IPS-18a (cell line): Measurements from ENCODE around the gene PCBP3.
"Not testable (repeated sequence)": the region's sequence is repeated elsewhere in the genome, so short reads cannot be mapped to it uniquely, and the experiment has no call there.

ENCODE experiments used
- H3K27ac ChIP-seq: one replicate; pipeline ENCODE4 v1.5.1; 2013; ENCODE audit warnings: low read length
- H3K27me3 ChIP-seq: one replicate; pipeline ENCODE4 v1.6.1; 2013; ENCODE audit warnings: mild to moderate bottlenecking, low read length; ENCODE audit not compliant: control insufficient read depth, insufficient read depth
- H3K36me3 ChIP-seq: one replicate; pipeline ENCODE4 v1.6.1; 2013; ENCODE audit warnings: low read depth, low read length; ENCODE audit not compliant: control insufficient read depth
- H3K4me1 ChIP-seq: one replicate; pipeline ENCODE4 v1.6.1; 2013; ENCODE audit warnings: low read depth, low read length; ENCODE audit not compliant: control insufficient read depth
- H3K4me3 ChIP-seq: one replicate; pipeline ENCODE4 v1.5.1; 2013; ENCODE audit warnings: low read length
- H3K9ac ChIP-seq: one replicate; pipeline ENCODE4 v1.6.1; 2013; ENCODE audit warnings: mild to moderate bottlenecking, low read length, moderate library complexity
- H3K9me3 ChIP-seq: one replicate; pipeline ENCODE4 v1.6.1; 2013; ENCODE audit warnings: low read depth, low read length; ENCODE audit not compliant: control insufficient read depth

PCBP3 gene

DNA sequence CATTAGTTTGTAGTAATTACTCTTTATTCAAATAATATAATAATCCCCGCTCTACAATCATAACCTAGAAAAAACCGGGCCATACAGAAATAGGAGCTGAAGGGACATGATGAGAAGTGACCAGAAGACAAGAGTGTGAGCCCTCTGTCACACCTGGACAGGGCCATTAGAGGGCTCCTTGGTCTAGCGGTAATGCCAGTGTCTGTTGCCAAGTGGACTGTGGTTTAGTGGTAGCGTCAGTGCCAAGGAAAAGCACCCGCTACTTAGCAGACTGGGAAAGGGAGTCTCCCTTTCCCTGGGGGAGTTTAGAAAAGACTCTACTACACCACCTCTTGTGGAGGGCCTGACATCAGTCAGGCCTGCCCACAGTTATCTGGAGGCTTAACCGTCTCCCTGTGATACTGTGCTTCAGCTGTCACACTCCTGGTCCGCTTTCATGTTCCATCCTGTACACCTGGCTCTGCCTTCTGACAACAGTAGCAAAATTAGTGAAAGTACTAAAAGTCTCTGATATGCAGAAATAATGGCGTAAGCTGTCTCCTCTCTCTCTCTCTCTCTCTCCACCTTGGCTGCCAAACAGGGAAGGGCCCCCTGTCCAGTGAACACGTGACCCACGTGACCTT is 19.2 kb downstream of the PCBP3 start:
- not testable (repeated sequence) for H3K4me1 ChIP-seq, H3K27me3 ChIP-seq, H3K9me3 ChIP-seq, H3K27ac ChIP-seq, H3K4me3 ChIP-seq, H3K36me3 ChIP-seq, H3K9ac ChIP-seq

- no peaks in the 10 kb centered on the region for H3K9me3 ChIP-seq
- no peak overlapping the region for H3K9ac ChIP-seq
- H3K4me3 ChIP-seq: no peak overlapping the region
- H3K27me3 ChIP-seq: no peaks in the 10 kb centered on the region
- H3K36me3 ChIP-seq: no peaks in the 10 kb centered on the region
- no peak overlapping the region for H3K27ac ChIP-seq
- no peaks in the 10 kb centered on the region for H3K4me1 ChIP-seq
Observed at GRCh38 chr21:45669382-45669781, 25.9 kb downstream of the PCBP3 start.

- Histone ChIP-seq H3K27ac (no peak overlapping the region), H3K4me1 (no peaks in the 10 kb centered on the region), H3K9ac (no peak overlapping the region), H3K36me3 (no peaks in the 10 kb centered on the region), H3K4me3 (no peak overlapping the region), H3K9me3 (no peaks in the 10 kb centered on the region), H3K27me3 (no peaks in the 10 kb centered on the region)
Observed at GRCh38 chr21:45670731-45671130, 27.2 kb downstream of the PCBP3 start.

GRCh38 chr21:45678790-45679189 is 35.3 kb downstream of the PCBP3 start:
- not testable (repeated sequence) for H3K4me1 ChIP-seq, H3K27ac ChIP-seq, H3K36me3 ChIP-seq, H3K9ac ChIP-seq, H3K27me3 ChIP-seq, H3K9me3 ChIP-seq, H3K4me3 ChIP-seq

DNA sequence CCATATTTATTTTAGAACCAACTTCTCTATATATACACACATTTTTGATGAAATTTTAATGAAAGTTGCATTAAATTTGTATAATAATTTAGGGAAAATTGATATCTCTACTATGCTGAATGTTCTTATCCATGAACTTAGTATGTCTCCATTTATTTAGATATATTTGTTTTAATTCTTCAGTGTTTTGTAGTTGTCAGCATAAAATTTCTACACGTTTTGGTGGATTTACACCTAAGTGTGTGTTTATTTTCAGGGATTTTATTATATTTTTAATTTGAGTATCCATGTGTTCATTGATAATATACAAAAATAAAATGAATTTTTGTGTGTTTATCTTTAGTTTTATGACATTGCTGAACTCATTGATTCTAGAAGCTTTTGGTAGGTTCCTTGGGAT is 36.7 kb downstream of the PCBP3 start:
- H3K4me1 ChIP-seq: no peaks in the 10 kb centered on the region
- H3K27me3 ChIP-seq: no peaks in the 10 kb centered on the region
- no peak overlapping the region for H3K9ac ChIP-seq
- no peak overlapping the region for H3K27ac ChIP-seq
- no peaks in the 10 kb centered on the region for H3K9me3 ChIP-seq
- H3K4me3 ChIP-seq: no peak overlapping the region
- no peaks in the 10 kb centered on the region for H3K36me3 ChIP-seq

GRCh38 chr21:45695086-45695485 is 51.6 kb downstream of the PCBP3 start:
- no peaks in the 10 kb centered on the region for H3K4me1 ChIP-seq
- no peaks in the 10 kb centered on the region for H3K9me3 ChIP-seq
- no peak overlapping the region for H3K27ac ChIP-seq
- H3K27me3 ChIP-seq: no peaks in the 10 kb centered on the region
- H3K36me3 ChIP-seq: no peaks in the 10 kb centered on the region
- no peak overlapping the region for H3K9ac ChIP-seq
- no peak overlapping the region for H3K4me3 ChIP-seq

GRCh38 chr21:45698493-45699184 is 55.1 kb downstream of the PCBP3 start:
- no peak overlapping the region for H3K9ac ChIP-seq
- H3K27ac ChIP-seq: no peak overlapping the region
- H3K4me1 ChIP-seq: no peaks in the 10 kb centered on the region
- H3K27me3 ChIP-seq: no peaks in the 10 kb centered on the region
- no peak overlapping the region for H3K4me3 ChIP-seq
- H3K36me3 ChIP-seq: no peaks in the 10 kb centered on the region
- no peaks in the 10 kb centered on the region for H3K9me3 ChIP-seq

DNA sequence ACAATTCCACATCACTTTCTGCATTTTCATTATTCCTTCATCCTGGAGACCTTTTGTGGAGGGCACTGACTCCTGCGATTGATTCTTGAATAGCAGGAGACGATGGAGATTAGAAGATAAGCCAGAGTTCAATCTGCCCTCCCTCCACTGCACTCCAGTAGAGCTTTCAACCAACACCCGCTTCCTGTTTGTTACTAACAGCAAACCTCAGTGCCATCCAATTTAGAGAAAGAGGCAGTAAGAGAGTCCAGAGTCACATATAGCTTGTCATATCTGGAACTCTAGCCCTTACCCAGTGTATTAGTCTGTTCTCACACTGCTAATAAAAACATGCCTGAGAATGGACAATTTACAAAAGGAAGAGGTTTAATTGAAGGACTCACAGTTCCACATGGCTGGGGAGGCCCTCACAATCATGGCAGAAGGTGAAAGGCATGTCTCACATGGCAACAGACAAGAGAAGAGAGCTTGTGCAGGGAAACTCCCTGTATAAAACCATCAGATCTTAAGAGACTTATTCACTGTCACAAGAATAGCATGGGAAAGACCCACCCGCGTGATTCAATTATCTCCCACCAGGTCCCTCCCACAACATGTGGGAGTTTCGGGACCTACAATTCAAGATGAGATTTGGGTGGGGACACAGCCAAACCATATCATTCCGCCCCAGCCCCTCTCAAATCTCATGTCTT is 55.9 kb downstream of the PCBP3 start:
- H3K9ac ChIP-seq: no peak overlapping the region
- no peak overlapping the region for H3K27ac ChIP-seq
- H3K4me1 ChIP-seq: no peaks in the 10 kb centered on the region
- no peaks in the 10 kb centered on the region for H3K36me3 ChIP-seq
- H3K27me3 ChIP-seq: no peaks in the 10 kb centered on the region
- no peak overlapping the region for H3K4me3 ChIP-seq
- H3K9me3 ChIP-seq: no peaks in the 10 kb centered on the region

DNA sequence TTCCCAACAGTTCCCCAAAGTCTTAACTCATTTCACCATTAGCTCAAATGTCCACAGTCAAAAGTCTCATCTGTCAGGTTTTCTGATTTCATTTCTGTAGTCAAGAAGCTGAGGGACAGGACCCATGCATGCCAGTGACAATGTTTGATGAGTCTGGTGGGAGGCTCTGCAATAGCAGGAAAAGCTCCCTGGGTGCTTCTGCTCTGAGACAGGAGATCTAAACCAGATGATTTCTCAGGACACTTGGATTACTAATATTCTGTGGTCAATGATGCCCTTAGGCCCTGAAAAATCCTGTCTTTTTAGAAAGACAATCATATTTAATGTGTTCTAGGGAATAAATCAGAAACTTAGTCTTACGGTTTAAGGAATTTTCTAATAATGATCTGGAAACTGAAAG is 56.4 kb downstream of the PCBP3 start:
- no peaks in the 10 kb centered on the region for H3K4me1 ChIP-seq
- H3K9ac ChIP-seq: no peak overlapping the region
- no peak overlapping the region for H3K4me3 ChIP-seq
- H3K36me3 ChIP-seq: no peaks in the 10 kb centered on the region
- no peaks in the 10 kb centered on the region for H3K27me3 ChIP-seq
- no peak overlapping the region for H3K27ac ChIP-seq
- no peaks in the 10 kb centered on the region for H3K9me3 ChIP-seq

DNA sequence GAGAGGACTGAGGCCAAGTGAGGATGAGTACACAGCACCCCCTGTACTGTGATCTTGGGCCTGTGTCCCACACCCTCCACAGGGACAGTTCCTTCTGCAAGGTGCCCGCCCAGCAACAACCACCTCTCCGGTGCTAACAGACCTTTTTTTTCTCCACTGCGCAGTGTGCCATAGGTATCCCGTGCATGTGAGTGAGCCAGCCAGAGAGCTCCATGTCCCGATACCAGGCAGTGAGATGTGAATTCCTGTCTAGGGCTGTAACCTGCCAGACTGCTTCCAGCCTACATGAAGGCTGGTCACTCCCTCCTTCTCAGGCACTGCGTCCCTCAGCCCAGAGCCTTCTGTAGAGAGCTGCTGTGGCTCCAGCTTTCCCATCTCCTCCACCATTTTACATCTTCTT is 56.9 kb downstream of the PCBP3 start:
- Histone ChIP-seq H3K9ac (no peak overlapping the region), H3K27ac (no peak overlapping the region), H3K9me3 (no peaks in the 10 kb centered on the region), H3K4me1 (no peaks in the 10 kb centered on the region), H3K4me3 (no peak overlapping the region), H3K27me3 (no peaks in the 10 kb centered on the region), H3K36me3 (no peaks in the 10 kb centered on the region)

GRCh38 chr21:45704311-45705108 is 61.0 kb downstream of the PCBP3 start:
- Histone ChIP-seq H3K9me3 (no peaks in the 10 kb centered on the region), H3K27ac (no peak overlapping the region), H3K4me3 (no peak overlapping the region), H3K36me3 (no peaks in the 10 kb centered on the region), H3K9ac (no peak overlapping the region), H3K27me3 (no peaks in the 10 kb centered on the region), H3K4me1 (no peaks in the 10 kb centered on the region)
